Measurements from ENCODE around the gene GATAD2B.

The GATAD2B gene

GRCh38 chr1:153805886-153806719 is 116.7 kb downstream of the GATAD2B start:
- Histone ChIP-seq H3K4ac (ENCODE audit: low read depth, low read length) (no peak overlapping the region), H2BK15ac (replicated peaks; ENCODE audit: low read depth) (no peak overlapping the region), H3K56ac (ENCODE audit: low read length) (no peak overlapping the region), H4K5ac (ENCODE audit: low read length) (no peak overlapping the region), H3K18ac (ENCODE audit: low read length) (no peak overlapping the region), H3K79me1 (ENCODE audit: low read length) (no peaks in the 10 kb centered on the region), H3K4me3 (ENCODE audit: low read length) (no peak overlapping the region), H2BK120ac (ENCODE audit: low read depth, low read length) (no peak overlapping the region), H3K23ac (ENCODE audit: low read length) (no peak overlapping the region), H2BK5ac (ENCODE audit: low read length) (no peak overlapping the region), H3K36me3 (ENCODE audit: control insufficient read depth, insufficient read depth, low read length) (peaks cover 10% of the 10 kb centered on the region), H3K9ac (ENCODE audit: low read length) (no peak overlapping the region), H3K27me3 (ENCODE audit: insufficient read depth, low read length, poor library complexity) (no peaks in the 10 kb centered on the region), H4K8ac (ENCODE audit: low read depth, low read length) (no peak overlapping the region), H2AK5ac (ENCODE audit: low read length) (no peak overlapping the region), H3K79me2 (ENCODE audit: control insufficient read depth, insufficient read depth, low read length) (no peaks in the 10 kb centered on the region), H3K27ac (ENCODE audit: low read depth, low read length) (no peak overlapping the region), H3K4me2 (ENCODE audit: low read length) (no peak overlapping the region), H3K4me1 (ENCODE audit: control insufficient read depth, low read depth, low read length) (no peaks in the 10 kb centered on the region)
- no peak for DNase-seq
- no CpG with 5 or more reads among the region's 11 CpGs for WGBS (ENCODE audit: extremely low coverage, insufficient coverage, low lambda C conversion rate)

- no peaks in the 10 kb centered on the region for H3K79me1 ChIP-seq (ENCODE audit: low read length)
- no peaks in the 10 kb centered on the region for H3K79me2 ChIP-seq (ENCODE audit: control insufficient read depth, insufficient read depth, low read length)
- H3K4me2 ChIP-seq (ENCODE audit: low read length), result no peak overlapping the region
- no peak overlapping the region for H3K56ac ChIP-seq (ENCODE audit: low read length)
- no peak for DNase-seq
- no peaks in the 10 kb centered on the region for H3K27me3 ChIP-seq (ENCODE audit: insufficient read depth, low read length, poor library complexity)
- no peak overlapping the region for H3K4me3 ChIP-seq (ENCODE audit: low read length)
- no CpG with 5 or more reads among the region's 5 CpGs for WGBS (ENCODE audit: extremely low coverage, insufficient coverage, low lambda C conversion rate)
- no peak overlapping the region for H3K23ac ChIP-seq (ENCODE audit: low read length)
- H3K36me3 ChIP-seq (ENCODE audit: control insufficient read depth, insufficient read depth, low read length), result peaks cover 10% of the 10 kb centered on the region
- H4K5ac ChIP-seq (ENCODE audit: low read length), result no peak overlapping the region
- H3K18ac ChIP-seq (ENCODE audit: low read length), result no peak overlapping the region
- no peak overlapping the region for H4K8ac ChIP-seq (ENCODE audit: low read depth, low read length)
- H2BK120ac ChIP-seq (ENCODE audit: low read depth, low read length), result no peak overlapping the region
- no peak overlapping the region for H2BK5ac ChIP-seq (ENCODE audit: low read length)
- no peak overlapping the region for H2AK5ac ChIP-seq (ENCODE audit: low read length)
- H3K4ac ChIP-seq (ENCODE audit: low read depth, low read length), result no peak overlapping the region
- H3K9ac ChIP-seq (ENCODE audit: low read length), result no peak overlapping the region
- no peak overlapping the region for H3K27ac ChIP-seq (ENCODE audit: low read depth, low read length)
- H2BK15ac ChIP-seq (replicated peaks; ENCODE audit: low read depth), result no peak overlapping the region
- H3K4me1 ChIP-seq (ENCODE audit: control insufficient read depth, low read depth, low read length), result no peaks in the 10 kb centered on the region
Observed at GRCh38 chr1:153805042-153805745, 117.6 kb downstream of the GATAD2B start.

GRCh38 chr1:153804112-153804511 is 118.7 kb downstream of the GATAD2B start:
- WGBS (ENCODE audit: extremely low coverage, insufficient coverage, low lambda C conversion rate), result no CpG with 5 or more reads among the region's 2 CpGs
- Histone ChIP-seq H2AK5ac (ENCODE audit: low read length) (no peak overlapping the region), H2BK5ac (ENCODE audit: low read length) (no peak overlapping the region), H3K4ac (ENCODE audit: low read depth, low read length) (no peak overlapping the region), H3K4me2 (ENCODE audit: low read length) (no peak overlapping the region), H3K27me3 (ENCODE audit: insufficient read depth, low read length, poor library complexity) (no peaks in the 10 kb centered on the region), H2BK15ac (replicated peaks; ENCODE audit: low read depth) (no peak overlapping the region), H4K8ac (ENCODE audit: low read depth, low read length) (no peak overlapping the region), H3K56ac (ENCODE audit: low read length) (no peak overlapping the region), H3K79me2 (ENCODE audit: control insufficient read depth, insufficient read depth, low read length) (no peaks in the 10 kb centered on the region), H3K18ac (ENCODE audit: low read length) (no peak overlapping the region), H4K5ac (ENCODE audit: low read length) (no peak overlapping the region), H3K4me1 (ENCODE audit: control insufficient read depth, low read depth, low read length) (no peaks in the 10 kb centered on the region), H3K4me3 (ENCODE audit: low read length) (no peak overlapping the region), H3K27ac (ENCODE audit: low read depth, low read length) (no peak overlapping the region), H2BK120ac (ENCODE audit: low read depth, low read length) (no peak overlapping the region), H3K79me1 (ENCODE audit: low read length) (no peaks in the 10 kb centered on the region), H3K9ac (ENCODE audit: low read length) (no peak overlapping the region), H3K23ac (ENCODE audit: low read length) (no peak overlapping the region), H3K36me3 (ENCODE audit: control insufficient read depth, insufficient read depth, low read length) (peaks cover 6% of the 10 kb centered on the region)
- DNase-seq, result no peak

- Histone ChIP-seq H3K4me2 (ENCODE audit: low read length) (no peak overlapping the region), H3K79me2 (ENCODE audit: control insufficient read depth, insufficient read depth, low read length) (no peaks in the 10 kb centered on the region), H2BK15ac (replicated peaks; ENCODE audit: low read depth) (no peak overlapping the region), H3K27me3 (ENCODE audit: insufficient read depth, low read length, poor library complexity) (no peaks in the 10 kb centered on the region), H4K8ac (ENCODE audit: low read depth, low read length) (no peak overlapping the region), H2AK5ac (ENCODE audit: low read length) (no peak overlapping the region), H3K18ac (ENCODE audit: low read length) (no peak overlapping the region), H2BK5ac (ENCODE audit: low read length) (no peak overlapping the region), H3K36me3 (ENCODE audit: control insufficient read depth, insufficient read depth, low read length) (peaks cover 4% of the 10 kb centered on the region), H3K56ac (ENCODE audit: low read length) (no peak overlapping the region), H4K5ac (ENCODE audit: low read length) (no peak overlapping the region), H3K4me1 (ENCODE audit: control insufficient read depth, low read depth, low read length) (no peaks in the 10 kb centered on the region), H3K4me3 (ENCODE audit: low read length) (no peak overlapping the region), H3K4ac (ENCODE audit: low read depth, low read length) (no peak overlapping the region), H3K9ac (ENCODE audit: low read length) (no peak overlapping the region), H3K23ac (ENCODE audit: low read length) (no peak overlapping the region), H3K27ac (ENCODE audit: low read depth, low read length) (no peak overlapping the region), H3K79me1 (ENCODE audit: low read length) (no peaks in the 10 kb centered on the region), H2BK120ac (ENCODE audit: low read depth, low read length) (no peak overlapping the region)
- no CpG with 5 or more reads among the region's 3 CpGs for WGBS (ENCODE audit: extremely low coverage, insufficient coverage, low lambda C conversion rate)
- DNase-seq, result no peak
Observed at GRCh38 chr1:153803470-153804056, 119.2 kb downstream of the GATAD2B start.

- Histone ChIP-seq H3K27me3 (ENCODE audit: insufficient read depth, low read length, poor library complexity) (no peaks in the 10 kb centered on the region), H3K79me2 (ENCODE audit: control insufficient read depth, insufficient read depth, low read length) (no peaks in the 10 kb centered on the region), H4K8ac (ENCODE audit: low read depth, low read length) (no peak overlapping the region), H3K4me3 (ENCODE audit: low read length) (no peak overlapping the region), H4K5ac (ENCODE audit: low read length) (no peak overlapping the region), H3K4me1 (ENCODE audit: control insufficient read depth, low read depth, low read length) (no peaks in the 10 kb centered on the region), H2BK120ac (ENCODE audit: low read depth, low read length) (no peak overlapping the region), H3K9ac (ENCODE audit: low read length) (no peak overlapping the region), H2BK15ac (replicated peaks; ENCODE audit: low read depth) (no peak overlapping the region), H3K23ac (ENCODE audit: low read length) (no peak overlapping the region), H3K4ac (ENCODE audit: low read depth, low read length) (no peak overlapping the region), H3K4me2 (ENCODE audit: low read length) (no peak overlapping the region), H3K36me3 (ENCODE audit: control insufficient read depth, insufficient read depth, low read length) (no peaks in the 10 kb centered on the region), H2BK5ac (ENCODE audit: low read length) (no peak overlapping the region), H3K79me1 (ENCODE audit: low read length) (no peaks in the 10 kb centered on the region), H3K56ac (ENCODE audit: low read length) (no peak overlapping the region), H3K27ac (ENCODE audit: low read depth, low read length) (no peak overlapping the region), H3K18ac (ENCODE audit: low read length) (no peak overlapping the region), H2AK5ac (ENCODE audit: low read length) (no peak overlapping the region)
- no peak for DNase-seq
- no CpG with 5 or more reads among the region's 7 CpGs for WGBS (ENCODE audit: extremely low coverage, insufficient coverage, low lambda C conversion rate)
Observed at GRCh38 chr1:153801786-153802697, 120.7 kb downstream of the GATAD2B start.

Data from mesendoderm (in vitro differentiated cells).